Anterior cingulate cortex (tissue), 58 donors: ENCODE results near the gene ACP2.
A peak's percentile ranks its signal among the peaks of the same experiment; 100 is the strongest.
"Not testable (repeated sequence)": the region's sequence is repeated elsewhere in the genome, so short reads cannot be mapped to it uniquely, and the experiment has no call there.

ENCODE experiments used
- DNase-seq, 58 donors: peaks; one replicate each; lab custom pipeline; 2025; lab: John Stamatoyannopoulos, UW

ACP2 gene

DNA sequence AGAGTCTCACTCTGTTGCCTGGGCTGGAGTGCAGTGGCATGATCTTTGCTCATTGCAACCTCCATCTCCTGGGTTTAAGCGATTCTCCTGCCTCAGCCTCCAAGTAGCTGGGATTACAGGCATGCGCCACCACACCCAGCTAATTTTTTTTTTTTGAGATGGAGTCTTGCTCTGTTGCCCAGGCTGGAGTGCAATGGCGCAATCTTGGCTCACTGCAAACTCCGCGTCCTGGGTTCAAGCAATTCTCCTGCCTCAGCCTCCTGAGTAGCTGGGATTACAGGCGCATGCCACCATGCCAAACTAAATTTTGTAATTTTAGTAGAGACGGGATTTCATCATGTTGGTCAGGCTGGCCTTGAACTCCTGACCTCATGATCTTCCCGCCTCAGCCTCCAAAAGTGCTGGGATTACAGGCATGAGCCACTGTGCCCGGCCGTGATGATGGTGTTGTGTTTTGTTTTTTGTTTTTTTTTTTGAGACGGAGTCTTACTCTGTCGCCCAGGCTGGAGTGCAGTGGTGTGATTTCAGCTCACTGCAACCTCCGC, 40.5 kb downstream of the ACP2 start:
- not testable (repeated sequence) for DNase-seq

GRCh38 chr11:47207459-47207858, 41.2 kb downstream of the ACP2 start:
- DNase-seq, result no peak

- not testable (repeated sequence) for DNase-seq
These were observed 42.0 kb downstream of the ACP2 start for GRCh38 chr11:47206577-47206976.

GRCh38 chr11:47204637-47204989, 44.0 kb downstream of the ACP2 start:
- peak in 13 of 58 donors; percentile 6 to 68 (median 18) for DNase-seq

DNA sequence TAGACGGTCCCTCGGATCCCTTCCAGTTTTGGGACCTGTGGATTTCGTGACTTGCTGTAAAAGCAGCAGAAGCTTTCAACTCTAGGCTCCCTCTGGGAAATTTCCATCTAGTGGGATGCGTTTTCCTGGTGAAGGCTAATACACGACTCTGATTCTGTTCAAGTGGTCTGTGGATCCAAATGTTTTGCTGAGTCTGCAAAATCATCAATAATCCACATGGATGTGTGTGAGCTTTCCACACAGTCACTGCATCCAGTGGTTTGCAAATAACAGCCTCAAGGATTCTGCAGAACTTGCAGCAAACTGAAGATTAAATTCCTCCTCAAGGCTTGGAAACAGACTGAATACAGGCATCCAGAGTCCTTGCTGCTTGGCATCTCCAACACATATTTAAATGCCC, 46.0 kb downstream of the ACP2 start:
- no peak for DNase-seq

DNA sequence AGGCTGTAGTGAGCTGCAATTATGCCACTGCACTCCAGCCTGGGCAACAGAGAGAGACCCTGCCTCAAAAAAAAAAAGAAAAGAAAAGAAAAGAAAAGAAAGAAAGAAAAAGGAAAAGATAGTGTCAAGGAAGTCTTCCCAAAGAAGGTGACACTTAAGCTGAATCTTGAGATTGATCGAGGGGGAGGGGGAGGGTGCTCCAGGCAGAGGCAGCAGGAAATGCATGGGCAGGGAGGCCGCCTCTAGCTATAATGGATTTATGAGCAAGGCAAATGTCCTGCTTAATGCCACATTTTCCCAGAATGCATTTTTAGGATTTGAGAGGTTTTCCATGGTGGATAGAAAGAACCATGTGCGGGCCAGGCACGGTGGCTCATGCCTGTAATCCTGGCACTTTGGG, 47.6 kb downstream of the ACP2 start:
- no peak for DNase-seq

DNA sequence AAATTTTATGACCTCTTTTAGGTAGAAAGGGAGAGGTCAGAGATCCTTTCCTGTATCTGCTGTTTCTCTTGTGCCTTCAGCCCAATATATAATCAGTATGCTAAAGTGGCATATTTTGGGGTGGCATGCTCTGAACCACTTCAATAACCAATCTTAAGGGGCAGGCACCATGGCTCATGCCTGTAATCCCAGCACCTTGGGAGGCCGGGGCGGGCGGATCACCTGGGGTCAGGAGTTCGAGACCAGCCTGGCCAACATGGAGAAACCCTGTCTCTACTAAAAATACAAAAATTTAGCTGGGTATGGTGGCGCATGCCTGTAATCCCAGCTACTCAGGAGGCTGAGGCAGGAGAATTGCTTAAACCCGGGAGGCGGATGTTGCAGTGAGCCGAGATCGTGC, 50.5 kb downstream of the ACP2 start:
- not testable (repeated sequence) for DNase-seq

DNA sequence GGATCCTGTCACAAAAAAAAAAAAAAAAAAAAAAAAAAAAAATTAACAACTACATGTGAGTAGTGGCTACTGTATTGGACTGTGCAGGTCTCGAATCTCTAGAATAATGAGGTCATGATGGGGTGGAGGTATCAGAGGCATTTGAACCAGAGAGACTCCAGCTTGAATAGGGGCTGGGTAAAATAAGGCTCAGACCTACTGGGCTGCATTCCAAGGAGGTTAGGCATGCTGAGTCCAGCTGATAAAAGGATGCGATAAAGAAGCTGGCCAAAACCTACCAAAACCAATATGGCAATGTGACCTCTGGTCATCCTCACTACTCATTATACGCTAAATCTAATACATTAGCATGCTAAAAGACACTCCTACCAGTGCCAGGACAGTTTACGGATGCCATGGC, 56.5 kb downstream of the ACP2 start:
- no peak for DNase-seq

DNA sequence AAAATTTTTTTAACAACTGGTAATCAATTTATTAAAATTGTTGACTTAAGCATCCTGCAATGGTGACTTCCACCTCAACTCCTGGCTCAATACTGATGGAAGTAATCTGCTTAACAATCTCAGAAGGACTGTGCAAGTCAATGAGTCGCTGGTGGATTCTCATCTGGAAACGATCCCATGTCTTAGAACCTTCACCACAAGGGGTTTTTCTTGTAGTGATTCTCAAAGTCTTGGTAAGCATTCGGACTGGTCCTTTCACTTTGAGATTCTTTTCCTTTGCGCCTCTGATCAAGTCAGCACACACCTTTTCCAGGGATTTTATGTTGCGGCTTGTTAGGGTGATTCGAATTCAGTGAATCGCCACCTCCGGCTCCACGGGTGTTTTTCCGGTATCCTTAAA, 57.5 kb downstream of the ACP2 start:
- not testable (repeated sequence) for DNase-seq
